Trophoblast cell (in vitro differentiated cells and primary cell): ENCODE data around the gene RNF224.

Source experiments
- DNase-seq, 2 donors: peaks; one replicate each; pipeline ENCODE4 v3.0.0-alpha.2; 2016
- H2AFZ ChIP-seq: 2 replicates; pipeline ENCODE4 v1.6.1; 2013; ENCODE audit warnings: low read length, moderate library complexity, mild to moderate bottlenecking; ENCODE audit not compliant: insufficient read depth, poor library complexity
- H2AK5ac ChIP-seq: 2 replicates; pipeline ENCODE4 v1.6.1; 2013; ENCODE audit warnings: mild to moderate bottlenecking, low read length
- H2BK120ac ChIP-seq: 2 replicates; pipeline ENCODE4 v1.6.1; 2013; ENCODE audit warnings: low read length, mild to moderate bottlenecking, moderate library complexity; ENCODE audit not compliant: insufficient read depth, poor library complexity
- H2BK12ac ChIP-seq: 2 replicates; pipeline ENCODE4 v1.6.1; 2013; ENCODE audit warnings: mild to moderate bottlenecking, low read length, moderate library complexity
- H2BK5ac ChIP-seq: 2 replicates; pipeline ENCODE4 v1.6.1; 2013; ENCODE audit warnings: low read length, low read depth, moderate library complexity, mild to moderate bottlenecking; ENCODE audit not compliant: poor library complexity
- H3K14ac ChIP-seq: 2 replicates; pipeline ENCODE4 v1.6.1; 2013; ENCODE audit warnings: mild to moderate bottlenecking, low read length
- H3K18ac ChIP-seq: 2 replicates; pipeline ENCODE4 v1.6.1; 2013; ENCODE audit warnings: mild to moderate bottlenecking, low read length
- H3K23ac ChIP-seq: 2 replicates; pipeline ENCODE4 v1.6.1; 2013; ENCODE audit warnings: low read length
- H3K27ac ChIP-seq: 2 replicates; pipeline ENCODE4 v1.5.1; 2013; ENCODE audit warnings: low read depth, mild to moderate bottlenecking, inconsistent platforms, low read length, moderate library complexity
- H3K27me3 ChIP-seq: 2 replicates; pipeline ENCODE4 v1.6.1; 2013; ENCODE audit warnings: inconsistent platforms, mild to moderate bottlenecking, low read length, moderate library complexity; ENCODE audit not compliant: insufficient read depth
- H3K36me3 ChIP-seq, 2 experiments: 1 replicate in 1 of 2; 2 replicates in 1 of 2; pipeline ENCODE4 v1.6.1; 2013; ENCODE audit warnings: low read length in 2 of 2, mild to moderate bottlenecking in 2 of 2, moderate library complexity in 1 of 2; ENCODE audit not compliant: insufficient read depth in 2 of 2, control insufficient read depth in 1 of 2
- H3K4ac ChIP-seq: 2 replicates; pipeline ENCODE4 v1.6.1; 2013; ENCODE audit warnings: low read depth, mild to moderate bottlenecking, low read length, moderate library complexity
- H3K4me1 ChIP-seq, 2 experiments: 1 replicate in 1 of 2; 2 replicates in 1 of 2; pipeline ENCODE4 v1.6.1; 2013; ENCODE audit warnings: low read length in 2 of 2, mild to moderate bottlenecking in 2 of 2, moderate library complexity in 1 of 2; ENCODE audit not compliant: insufficient read depth in 2 of 2, control insufficient read depth in 1 of 2
- H3K4me2 ChIP-seq: 2 replicates; pipeline ENCODE4 v1.6.1; 2013; ENCODE audit warnings: inconsistent platforms, mild to moderate bottlenecking, low read length, moderate library complexity
- H3K4me3 ChIP-seq: 2 replicates; pipeline ENCODE4 v1.5.1; 2013; ENCODE audit warnings: mild to moderate bottlenecking, low read depth, low read length, inconsistent platforms
- H3K79me1 ChIP-seq: one replicate; pipeline ENCODE4 v1.6.1; 2013; ENCODE audit warnings: low read length
- H3K79me2 ChIP-seq: 2 replicates; pipeline ENCODE4 v1.6.1; 2013; ENCODE audit warnings: low read length, mild to moderate bottlenecking; ENCODE audit not compliant: control insufficient read depth, insufficient read depth, poor library complexity
- H3K9ac ChIP-seq: 2 replicates; pipeline ENCODE4 v1.6.1; 2013; ENCODE audit warnings: mild to moderate bottlenecking, low read length
- H3K9me3 ChIP-seq: 2 replicates; pipeline ENCODE4 v1.6.1; 2013; ENCODE audit warnings: low read depth, mild to moderate bottlenecking, control low read depth, inconsistent platforms, low read length; ENCODE audit not compliant: insufficient read depth
- H4K12ac ChIP-seq: 2 replicates; pipeline ENCODE4 v1.6.1; 2013; ENCODE audit warnings: low read depth, mild to moderate bottlenecking, low read length, moderate library complexity
- H4K8ac ChIP-seq: 2 replicates; pipeline ENCODE4 v1.6.1; 2013; ENCODE audit warnings: low read depth, mild to moderate bottlenecking, low read length, moderate library complexity
- H4K91ac ChIP-seq: one replicate; pipeline ENCODE4 v1.6.1; 2013; ENCODE audit warnings: low read depth, mild to moderate bottlenecking, low read length, moderate library complexity
- WGBS: extraction: QIAGEN DNeasy Blood & Tissue Kit; methylation state at CpG from one replicate; pipeline ENCODE4 v1.1.7; 2013; ENCODE audit warnings: missing lambda C conversion rate; ENCODE audit not compliant: insufficient read length, insufficient coverage; ENCODE audit errors: extremely low coverage; 5-methylcytosine and 5-hydroxymethylcytosine counted together

RNF224 gene

DNA sequence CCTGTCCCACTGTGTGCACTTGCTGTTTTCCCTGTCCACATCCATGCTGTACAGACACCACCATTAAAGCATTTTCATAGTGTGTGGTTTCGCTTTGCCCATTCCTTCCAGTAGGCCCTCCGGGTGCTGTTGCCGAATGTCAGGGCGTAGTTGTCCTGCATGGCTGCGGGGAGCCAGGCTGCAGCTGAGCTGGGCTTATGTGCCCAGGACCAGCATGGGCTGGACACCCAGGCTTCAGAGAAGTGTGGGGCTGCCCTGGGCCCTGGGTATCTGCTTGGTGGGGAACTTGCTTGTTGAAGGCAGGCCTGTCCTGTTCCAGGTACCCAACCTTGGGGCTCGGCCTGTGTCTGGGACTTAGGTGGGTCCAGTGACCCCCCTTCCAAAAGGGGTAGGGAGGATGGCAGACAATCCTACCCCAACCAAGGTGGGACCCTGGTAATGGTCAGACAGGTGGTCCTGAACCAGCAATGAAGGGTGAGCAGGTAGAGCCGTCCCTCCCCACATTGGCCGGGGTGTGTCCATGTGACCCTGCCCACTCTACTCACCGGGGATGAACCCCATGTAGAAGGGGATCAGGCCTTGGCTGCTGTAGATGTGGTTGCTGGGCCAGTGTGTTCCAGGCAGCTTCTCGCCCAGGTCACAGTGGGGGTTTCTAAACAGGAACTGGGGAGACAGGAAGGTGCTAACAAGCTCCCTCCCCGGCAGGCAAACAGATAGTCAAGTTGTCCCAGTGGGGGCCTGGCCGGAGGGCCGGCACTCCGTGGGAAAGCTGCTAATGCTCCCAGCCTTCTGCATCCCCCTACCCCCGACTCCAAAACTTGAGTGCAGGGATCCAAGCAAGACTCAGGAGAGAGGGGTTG, 16.6 kb downstream of the RNF224 start:
- Histone ChIP-seq H4K8ac (no peak overlapping the region), H2BK5ac (no peak overlapping the region), H2AFZ (no peak overlapping the region), H3K79me2 (peaks cover 14% of the 10 kb centered on the region), H4K91ac (no peak overlapping the region), H3K27ac (no peak overlapping the region), H3K4ac (no peak overlapping the region), H3K14ac (no peak overlapping the region), H3K36me3 (peaks cover 22 to 24% of the 10 kb centered on the region in 2 experiments), H2BK120ac (no peak overlapping the region), H3K4me3 (peak overlapping the region; percentile 42), H4K12ac (no peak overlapping the region), H3K4me2 (no peak overlapping the region), H3K27me3 (no peaks in the 10 kb centered on the region), H3K18ac (no peak overlapping the region), H3K9me3 (peaks cover 3% of the 10 kb centered on the region), H2BK12ac (no peak overlapping the region), H3K9ac (no peak overlapping the region), H2AK5ac (no peak overlapping the region), H3K23ac (no peak overlapping the region), H3K79me1 (peaks cover 8% of the 10 kb centered on the region), H3K4me1 (peaks cover 12 to 19% of the 10 kb centered on the region in 2 experiments)
- peak; percentile 50 to 57 for DNase-seq
- WGBS: no CpG with 5 or more reads among the region's 15 CpGs

DNA sequence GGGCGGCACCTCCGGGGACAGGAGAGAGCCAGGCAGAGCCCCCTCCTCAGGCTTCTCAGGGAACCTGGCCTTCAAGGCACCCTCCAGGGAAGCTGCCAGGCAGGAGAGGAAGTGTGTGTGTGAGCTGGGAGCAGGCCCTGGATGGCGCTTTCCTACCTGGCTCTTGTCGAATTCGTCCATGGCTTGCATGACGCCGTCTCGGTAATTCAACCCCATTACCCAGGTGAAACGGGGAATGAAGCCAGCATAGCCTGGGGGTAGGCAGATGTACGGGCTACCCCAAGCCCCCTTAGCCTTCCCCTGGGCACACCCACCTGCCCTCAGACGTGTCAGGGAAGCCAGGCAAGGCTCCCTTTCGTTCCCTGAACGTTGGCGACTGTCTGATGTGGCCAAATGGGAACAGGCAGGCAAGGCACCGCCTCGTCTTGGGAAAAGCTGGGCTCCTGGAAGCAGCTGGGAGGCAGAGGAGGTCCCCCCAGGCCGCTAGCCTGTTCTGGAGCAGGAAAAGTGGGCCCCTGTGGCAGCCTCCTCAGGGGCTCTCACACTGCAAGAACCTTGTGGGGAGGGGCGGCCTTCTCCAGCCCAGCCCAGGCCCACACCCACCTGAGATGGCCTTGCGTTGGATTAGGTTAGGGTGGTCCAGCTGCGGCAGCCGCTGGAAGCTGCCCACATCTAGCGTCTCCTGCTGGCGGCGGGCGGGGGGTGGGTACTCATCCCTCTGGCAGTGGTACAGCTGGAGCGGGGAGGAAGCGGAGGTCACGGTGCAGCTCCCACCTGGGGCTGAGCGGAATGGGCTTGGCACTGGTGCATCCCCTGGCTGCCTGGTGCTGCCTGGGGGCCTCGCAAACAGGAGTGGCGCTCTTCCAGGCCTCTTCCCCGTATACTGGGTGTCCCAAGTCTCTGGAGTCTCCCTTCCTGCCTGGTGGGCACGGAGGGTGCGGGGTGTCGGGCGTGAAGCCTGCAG, 17.5 kb downstream of the RNF224 start:
- no peak overlapping the region for H3K14ac ChIP-seq
- H3K9me3 ChIP-seq: peaks cover 3% of the 10 kb centered on the region
- no peak overlapping the region for H2AFZ ChIP-seq
- H3K27ac ChIP-seq: no peak overlapping the region
- H3K27me3 ChIP-seq: no peaks in the 10 kb centered on the region
- H3K4me3 ChIP-seq: no peak overlapping the region
- H4K8ac ChIP-seq: no peak overlapping the region
- H2BK12ac ChIP-seq: no peak overlapping the region
- H3K79me1 ChIP-seq: peaks cover 8% of the 10 kb centered on the region
- H2AK5ac ChIP-seq: no peak overlapping the region
- H2BK5ac ChIP-seq: no peak overlapping the region
- no peak overlapping the region for H3K4me2 ChIP-seq
- H4K12ac ChIP-seq: no peak overlapping the region
- peak; percentile 55 to 69 for DNase-seq
- no CpG with 5 or more reads among the region's 36 CpGs for WGBS
- no peak overlapping the region for H4K91ac ChIP-seq
- H3K18ac ChIP-seq: no peak overlapping the region
- H3K79me2 ChIP-seq: peaks cover 14% of the 10 kb centered on the region
- no peak overlapping the region for H3K9ac ChIP-seq
- H3K4ac ChIP-seq: no peak overlapping the region
- H3K36me3 ChIP-seq: peaks cover 22 to 24% of the 10 kb centered on the region in 2 experiments
- H3K4me1 ChIP-seq: peaks cover 12 to 19% of the 10 kb centered on the region in 2 experiments
- no peak overlapping the region for H2BK120ac ChIP-seq
- no peak overlapping the region for H3K23ac ChIP-seq

DNA sequence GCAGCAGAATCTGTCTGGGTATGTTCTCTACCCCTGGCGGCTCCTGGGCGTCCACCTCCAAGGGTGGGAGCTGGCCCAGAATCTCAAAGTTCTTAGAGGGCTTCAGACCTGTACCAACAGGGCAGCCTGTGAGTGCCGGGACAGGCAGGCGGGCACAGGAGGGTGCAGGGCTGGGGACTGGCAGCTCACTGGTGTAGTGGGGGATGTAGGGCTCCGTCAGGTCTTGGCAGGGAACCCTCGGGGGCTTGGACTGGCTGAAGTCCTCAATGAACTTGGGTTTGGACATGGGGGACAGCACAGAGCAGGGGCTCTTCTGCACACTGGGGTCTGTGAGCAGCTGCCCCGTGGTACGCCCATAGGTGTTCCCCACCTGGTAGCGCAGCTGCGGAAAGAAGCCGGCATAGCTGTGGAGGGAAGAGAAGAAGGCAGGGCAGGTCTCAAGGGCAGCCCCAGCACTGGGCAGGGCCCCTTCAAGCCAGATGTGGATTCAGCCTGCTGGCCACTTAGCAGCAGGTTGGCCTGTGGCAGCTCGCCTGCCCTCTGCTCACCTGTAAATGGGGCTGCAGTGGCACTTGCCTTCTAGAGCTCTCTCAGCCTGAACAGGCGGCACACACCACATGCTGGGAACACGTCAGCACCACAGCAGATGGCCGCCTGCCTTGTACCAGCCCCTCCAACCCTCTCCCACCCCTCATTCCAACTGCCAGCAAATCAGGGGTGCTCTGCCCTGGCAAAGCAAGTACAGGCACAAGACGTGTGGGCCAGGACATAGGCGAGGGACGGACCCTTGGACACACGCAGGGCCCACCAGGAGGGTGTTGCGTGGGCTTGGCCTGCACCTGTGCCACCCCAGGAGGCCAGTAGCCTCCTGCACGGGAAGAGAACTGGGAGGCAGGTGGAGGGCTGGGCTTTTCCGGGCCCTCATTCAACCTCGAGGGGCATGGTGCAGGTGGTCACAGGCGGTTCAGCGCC, 18.4 kb downstream of the RNF224 start:
- Histone ChIP-seq H4K91ac (no peak overlapping the region), H2BK120ac (no peak overlapping the region), H3K4me3 (no peak overlapping the region), H3K27ac (no peak overlapping the region), H3K9ac (no peak overlapping the region), H3K4ac (no peak overlapping the region), H3K4me1 (peaks cover 12 to 19% of the 10 kb centered on the region in 2 experiments), H2BK12ac (no peak overlapping the region), H2AK5ac (no peak overlapping the region), H3K27me3 (no peaks in the 10 kb centered on the region), H3K79me2 (peaks cover 9% of the 10 kb centered on the region), H4K8ac (no peak overlapping the region), H3K4me2 (no peak overlapping the region), H3K18ac (no peak overlapping the region), H3K9me3 (peaks cover 4% of the 10 kb centered on the region), H3K36me3 (peaks cover 22 to 24% of the 10 kb centered on the region in 2 experiments), H3K79me1 (peaks cover 2% of the 10 kb centered on the region), H3K14ac (no peak overlapping the region), H2BK5ac (no peak overlapping the region), H3K23ac (no peak overlapping the region), H4K12ac (no peak overlapping the region), H2AFZ (no peak overlapping the region)
- DNase-seq: no peak
- WGBS: no CpG with 5 or more reads among the region's 25 CpGs
